ENCODE measurements around the gene DSCAML1.

The DSCAML1 gene

GRCh38 chr11:117832511-117832910 lies 35.5 kb upstream of the DSCAML1 start:
- no peak for DNase-seq (ENCODE audit: low spot score)

- no peak for DNase-seq (ENCODE audit: low spot score)
These were observed 34.8 kb upstream of the DSCAML1 start for GRCh38 chr11:117831661-117832415.

GRCh38 chr11:117830674-117831351 lies 33.8 kb upstream of the DSCAML1 start:
- DNase-seq (ENCODE audit: low spot score): no peak

GRCh38 chr11:117830072-117830471 lies 33.1 kb upstream of the DSCAML1 start:
- DNase-seq (ENCODE audit: low spot score): no peak

GRCh38 chr11:117829369-117829725 lies 32.3 kb upstream of the DSCAML1 start:
- no peak for DNase-seq (ENCODE audit: low spot score)

GRCh38 chr11:117828611-117829368 lies 31.8 kb upstream of the DSCAML1 start:
- peak; percentile 68 for DNase-seq (ENCODE audit: low spot score)

GRCh38 chr11:117827521-117828511 lies 30.8 kb upstream of the DSCAML1 start:
- DNase-seq (ENCODE audit: low spot score): no peak

GRCh38 chr11:117826832-117827231 lies 29.8 kb upstream of the DSCAML1 start:
- no peak for DNase-seq (ENCODE audit: low spot score)

GRCh38 chr11:117826190-117826570 lies 29.2 kb upstream of the DSCAML1 start:
- DNase-seq (ENCODE audit: low spot score): no peak

GRCh38 chr11:117825538-117826189 lies 28.6 kb upstream of the DSCAML1 start:
- DNase-seq (ENCODE audit: low spot score): no peak

- DNase-seq (ENCODE audit: low spot score): no peak
These were observed 27.8 kb upstream of the DSCAML1 start, which contains the start of gene FXYD2 for GRCh38 chr11:117824571-117825537. TSS of gene FXYD2 (minus strand) at chr11:117824744. CDS start at chr11:117824678, 66 bp downstream.

GRCh38 chr11:117823946-117824420 lies 27.0 kb upstream of the DSCAML1 start:
- no peak for DNase-seq (ENCODE audit: low spot score)

GRCh38 chr11:117823294-117823945 lies 26.4 kb upstream of the DSCAML1 start:
- DNase-seq (ENCODE audit: low spot score): peak; percentile 33

- DNase-seq (ENCODE audit: low spot score): peak; percentile 47
These were observed 25.3 kb upstream of the DSCAML1 start for GRCh38 chr11:117822074-117823033.

- no peak for DNase-seq (ENCODE audit: low spot score)
These were observed 24.4 kb upstream of the DSCAML1 start for GRCh38 chr11:117821431-117821830.

- DNase-seq (ENCODE audit: low spot score): no peak
These were observed 23.5 kb upstream of the DSCAML1 start for GRCh38 chr11:117820516-117820915.

GRCh38 chr11:117820071-117820470 lies 23.1 kb upstream of the DSCAML1 start:
- DNase-seq (ENCODE audit: low spot score): no peak
